ENCODE results near the gene AKNAD1.

GRCh38 chr1:108813326-108813725 lies 43.6 kb downstream of the AKNAD1 start:
- TF ChIP-seq, protein P1, sequence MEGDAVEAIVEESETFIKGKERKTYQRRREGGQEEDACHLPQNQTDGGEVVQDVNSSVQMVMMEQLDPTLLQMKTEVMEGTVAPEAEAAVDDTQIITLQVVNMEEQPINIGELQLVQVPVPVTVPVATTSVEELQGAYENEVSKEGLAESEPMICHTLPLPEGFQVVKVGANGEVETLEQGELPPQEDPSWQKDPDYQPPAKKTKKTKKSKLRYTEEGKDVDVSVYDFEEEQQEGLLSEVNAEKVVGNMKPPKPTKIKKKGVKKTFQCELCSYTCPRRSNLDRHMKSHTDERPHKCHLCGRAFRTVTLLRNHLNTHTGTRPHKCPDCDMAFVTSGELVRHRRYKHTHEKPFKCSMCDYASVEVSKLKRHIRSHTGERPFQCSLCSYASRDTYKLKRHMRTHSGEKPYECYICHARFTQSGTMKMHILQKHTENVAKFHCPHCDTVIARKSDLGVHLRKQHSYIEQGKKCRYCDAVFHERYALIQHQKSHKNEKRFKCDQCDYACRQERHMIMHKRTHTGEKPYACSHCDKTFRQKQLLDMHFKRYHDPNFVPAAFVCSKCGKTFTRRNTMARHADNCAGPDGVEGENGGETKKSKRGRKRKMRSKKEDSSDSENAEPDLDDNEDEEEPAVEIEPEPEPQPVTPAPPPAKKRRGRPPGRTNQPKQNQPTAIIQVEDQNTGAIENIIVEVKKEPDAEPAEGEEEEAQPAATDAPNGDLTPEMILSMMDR (optimal IDR thresholded peaks at IDR 0.05 in 1 of 3, IDR thresholded peaks at IDR 0.05 in 1 of 3, conservative IDR thresholded peaks at IDR 0.05 in 1 of 3; ENCODE audit: extremely low read depth in 1 of 3, insufficient read depth in 2 of 3, low read length in 3 of 3): no peak
- TF ChIP-seq EZH2 (IDR thresholded peaks at IDR 0.05; ENCODE audit: low read length): no peak
